HUES6 (cell line): ENCODE results near the gene OLFML3.

Experiments used
- H3K27ac ChIP-seq: 2 replicates; pipeline ENCODE4 v1.7.0; 2013; ENCODE audit warnings: low read depth, mild to moderate bottlenecking, low read length, inconsistent platforms
- H3K27me3 ChIP-seq: 2 replicates; pipeline ENCODE4 v1.6.1; 2013; ENCODE audit warnings: low read length; ENCODE audit not compliant: control insufficient read depth, insufficient read depth
- H3K36me3 ChIP-seq: 2 replicates; pipeline ENCODE4 v1.6.1; 2013; ENCODE audit warnings: low read length; ENCODE audit not compliant: control insufficient read depth, insufficient read depth
- H3K4me1 ChIP-seq: 2 replicates; pipeline ENCODE4 v1.6.1; 2013; ENCODE audit warnings: low read length; ENCODE audit not compliant: control insufficient read depth, insufficient read depth
- H3K4me3 ChIP-seq: 2 replicates; pipeline ENCODE4 v1.5.1; 2013; ENCODE audit warnings: low read depth, low read length
- H3K9ac ChIP-seq: one replicate; pipeline ENCODE4 v1.6.1; 2013; ENCODE audit warnings: mild to moderate bottlenecking, low read length
- H3K9me3 ChIP-seq: 2 replicates; pipeline ENCODE4 v1.6.1; 2013; ENCODE audit warnings: low read depth, low read length; ENCODE audit not compliant: control insufficient read depth, insufficient read depth

The OLFML3 gene

GRCh38 chr1:114026797-114027196 is 47.5 kb downstream of the OLFML3 start:
- Histone ChIP-seq H3K27me3 (no peaks in the 10 kb centered on the region), H3K9ac (no peak overlapping the region), H3K36me3 (peaks cover 9% of the 10 kb centered on the region; the same call in 1 of the 2 replicates), H3K4me3 (no peak overlapping the region), H3K4me1 (peaks cover 23% of the 10 kb centered on the region), H3K27ac (no peak overlapping the region), H3K9me3 (peaks cover 10% of the 10 kb centered on the region)
